Measurements from ENCODE around the gene MPDU1. TPM values are rescaled to one million over a fixed set of nuclear protein-coding genes. Genes with fewer than 3 reads are reported as not detected.
A peak's percentile ranks its signal among the peaks of the same experiment; 100 is the strongest.

Gene MPDU1
- total and polyA plus RNA-seq, 7 donors = 38.4 to 121 (median 46.7) TPM

- DNase-seq = no peak
- TF ChIP-seq EP300 (IDR thresholded peaks at IDR 0.05) = no peak
- no peak for TF ChIP-seq CTCF (IDR thresholded peaks at IDR 0.05)
- no peak for TF ChIP-seq POLR2A (IDR thresholded peaks at IDR 0.05)
- no peak for TF ChIP-seq POLR2AphosphoS5 (IDR thresholded peaks at IDR 0.05)
- Histone ChIP-seq H3K27me3 (no peaks in the 10 kb centered on the region), H3K4me1 (peaks cover 0 to 12% (median 10%) of the 10 kb centered on the region in 4 donors), H3K36me3 (no peaks in the 10 kb centered on the region), H3K9me3 (no peaks in the 10 kb centered on the region), H3K4me3 (no peak overlapping the region), H3K27ac (no peak overlapping the region)
- WGBS, 2 donors = 87 to 88% methylated on average over 11 of the region's 11 CpGs
- intact Hi-C loops (cut with DNase I) = no loop called here
These were observed 48.0 kb downstream of the MPDU1 start for GRCh38 chr17:7631398-7632380.

GRCh38 chr17:7632492-7632894 lies 48.8 kb downstream of the MPDU1 start:
- Histone ChIP-seq H3K9me3 (no peaks in the 10 kb centered on the region), H3K36me3 (no peaks in the 10 kb centered on the region), H3K4me1 (peaks cover 0 to 9% (median 6%) of the 10 kb centered on the region in 4 donors), H3K27me3 (no peaks in the 10 kb centered on the region), H3K4me3 (no peak overlapping the region), H3K27ac (no peak overlapping the region)
- intact Hi-C loops (cut with DNase I) = no loop called here
- DNase-seq = no peak
- WGBS, 2 donors = 27 to 37% methylated on average over 6 of the region's 6 CpGs
- TF ChIP-seq CTCF (IDR thresholded peaks at IDR 0.05) = peak in 3 of 4 experiments; percentile 30 to 40 (median 35)
- no peak for TF ChIP-seq POLR2AphosphoS5 (IDR thresholded peaks at IDR 0.05)

- DNase-seq = no peak
- intact Hi-C loops (cut with DNase I) = no loop called here
- H3K9me3 ChIP-seq = no peaks in the 10 kb centered on the region
These were observed 49.4 kb downstream of the MPDU1 start for GRCh38 chr17:7633093-7633492.

GRCh38 chr17:7634384-7634783 lies 50.7 kb downstream of the MPDU1 start:
- H3K27me3 ChIP-seq = no peaks in the 10 kb centered on the region
- 39 to 43% methylated on average over 5 of the region's 5 CpGs for WGBS, 2 donors
- H3K36me3 ChIP-seq = no peaks in the 10 kb centered on the region
- H3K27ac ChIP-seq = no peak overlapping the region
- no peaks in the 10 kb centered on the region for H3K4me1 ChIP-seq
- intact Hi-C loops (cut with DNase I) = no loop called here
- no peak for DNase-seq
- no peaks in the 10 kb centered on the region for H3K9me3 ChIP-seq
- no peak for TF ChIP-seq EP300 (IDR thresholded peaks at IDR 0.05)
- TF ChIP-seq POLR2A (IDR thresholded peaks at IDR 0.05) = no peak
- peak in 3 of 4 experiments; percentile 27 to 41 (median 30) for TF ChIP-seq CTCF (IDR thresholded peaks at IDR 0.05)
- H3K4me3 ChIP-seq = no peak overlapping the region

More at GRCh38 chr17:7633093-7633492, 49.4 kb downstream of the MPDU1 start:
- 80 to 93% methylated on average over 2 of the region's 2 CpGs for WGBS, 2 donors
- no peak for TF ChIP-seq POLR2AphosphoS5 (IDR thresholded peaks at IDR 0.05)
- TF ChIP-seq EP300 (IDR thresholded peaks at IDR 0.05) = no peak
- no peak for TF ChIP-seq POLR2A (IDR thresholded peaks at IDR 0.05)
- no peak for TF ChIP-seq CTCF (IDR thresholded peaks at IDR 0.05)
- no peak overlapping the region for H3K4me3 ChIP-seq
- no peaks in the 10 kb centered on the region for H3K27me3 ChIP-seq
- peaks cover 0 to 6% (median 4%) of the 10 kb centered on the region in 4 donors for H3K4me1 ChIP-seq
- no peaks in the 10 kb centered on the region for H3K36me3 ChIP-seq
- no peak overlapping the region for H3K27ac ChIP-seq
